Mammary epithelial cell (primary cell): Measurements from ENCODE around the gene PDE3B.

Experiments used
- CTCF ChIP-seq, 2 donors: IDR thresholded peaks in 1 of 2; conservative IDR thresholded peaks in 1 of 2; 2 replicates each; pipeline ENCODE4 v1.5.1; 2011 to 2012; ENCODE audit warnings: inconsistent platforms in 2 of 2, low read length in 2 of 2, mild to moderate bottlenecking in 2 of 2, control low read depth in 1 of 2, low read depth in 1 of 2; ENCODE audit not compliant: insufficient read depth in 1 of 2; ENCODE audit errors: extremely low read depth in 1 of 2
- EZH2 ChIP-seq: IDR thresholded peaks from 2 replicates; pipeline ENCODE4 v1.6.1; 2012; ENCODE audit warnings: low read length, inconsistent platforms, borderline replicate concordance

- no peak for TF ChIP-seq CTCF (conservative IDR thresholded peaks at IDR 0.05 in 1 of 2, IDR thresholded peaks at IDR 0.05 in 1 of 2; ENCODE audit: extremely low read depth in 1 of 2, insufficient read depth in 1 of 2, low read depth in 1 of 2, low read length in 2 of 2)
- no peak for TF ChIP-seq EZH2
Observed at GRCh38 chr11:14898906-14899305, 255.3 kb downstream of the PDE3B start.
